Gastroesophageal sphincter (tissue), 3 donors: ENCODE measurements around the gene DCTN5.

ENCODE experiments used
- CTCF ChIP-seq, 4 experiments: fragments of 200-600 bp in 2 of 4; fragments of 450-650 bp in 2 of 4; sonication (generic) in 1 of 4; IDR thresholded peaks; one replicate each; pipeline ENCODE4 v1.5.1; 2017 to 2019; ENCODE audit warnings: antibody characterized with exemption in 4 of 4, mild to moderate bottlenecking in 2 of 4, moderate library complexity in 2 of 4
- EP300 ChIP-seq: sonication (generic); formaldehyde crosslinking; IDR thresholded peaks from one replicate; pipeline ENCODE4 v1.6.1; 2017; ENCODE audit warnings: antibody characterized with exemption, mild to moderate bottlenecking
- POLR2A ChIP-seq, 2 donors: fragments of 450-650 bp; IDR thresholded peaks; one replicate each; pipeline ENCODE4 v1.6.1; 2017; ENCODE audit warnings: antibody characterized with exemption in 2 of 2, mild to moderate bottlenecking in 2 of 2, moderate library complexity in 1 of 2
- POLR2AphosphoS5 ChIP-seq: sonication (generic); formaldehyde crosslinking; IDR thresholded peaks from one replicate; pipeline ENCODE4 v1.6.1; 2017; ENCODE audit warnings: antibody characterized with exemption

DNA sequence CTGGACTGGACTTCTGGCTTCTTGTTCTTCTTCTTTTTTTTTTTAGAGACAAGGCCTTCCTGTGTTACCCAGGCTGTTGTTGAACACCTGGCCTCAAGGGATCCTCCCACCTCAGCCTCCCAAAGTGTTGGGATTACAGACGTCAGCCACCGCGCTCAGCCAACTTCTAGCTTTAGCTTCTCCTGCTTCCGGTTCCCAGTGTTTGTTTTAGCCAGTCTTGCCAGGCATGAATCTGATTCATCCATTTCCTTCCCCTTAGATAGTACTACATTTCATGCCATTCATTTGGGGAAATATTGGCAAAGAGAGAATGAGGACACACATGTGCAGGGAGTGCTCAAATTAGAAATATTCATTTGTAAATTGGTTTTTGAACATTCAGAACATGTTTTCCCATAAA is 33.1 kb upstream of the DCTN5 start:
- TF ChIP-seq CTCF (IDR thresholded peaks at IDR 0.05) = no peak
- TF ChIP-seq POLR2A (IDR thresholded peaks at IDR 0.05) = no peak
- TF ChIP-seq EP300 = no peak
- no peak for TF ChIP-seq POLR2AphosphoS5
